ENCODE measurements around the gene UACA. TPM values are rescaled to one million over a fixed set of nuclear protein-coding genes. Genes with fewer than 3 reads are reported as not detected.

The UACA gene
- total and polyA plus RNA-seq, 4 donors = 59.6 to 185 (median 123) TPM

DNA sequence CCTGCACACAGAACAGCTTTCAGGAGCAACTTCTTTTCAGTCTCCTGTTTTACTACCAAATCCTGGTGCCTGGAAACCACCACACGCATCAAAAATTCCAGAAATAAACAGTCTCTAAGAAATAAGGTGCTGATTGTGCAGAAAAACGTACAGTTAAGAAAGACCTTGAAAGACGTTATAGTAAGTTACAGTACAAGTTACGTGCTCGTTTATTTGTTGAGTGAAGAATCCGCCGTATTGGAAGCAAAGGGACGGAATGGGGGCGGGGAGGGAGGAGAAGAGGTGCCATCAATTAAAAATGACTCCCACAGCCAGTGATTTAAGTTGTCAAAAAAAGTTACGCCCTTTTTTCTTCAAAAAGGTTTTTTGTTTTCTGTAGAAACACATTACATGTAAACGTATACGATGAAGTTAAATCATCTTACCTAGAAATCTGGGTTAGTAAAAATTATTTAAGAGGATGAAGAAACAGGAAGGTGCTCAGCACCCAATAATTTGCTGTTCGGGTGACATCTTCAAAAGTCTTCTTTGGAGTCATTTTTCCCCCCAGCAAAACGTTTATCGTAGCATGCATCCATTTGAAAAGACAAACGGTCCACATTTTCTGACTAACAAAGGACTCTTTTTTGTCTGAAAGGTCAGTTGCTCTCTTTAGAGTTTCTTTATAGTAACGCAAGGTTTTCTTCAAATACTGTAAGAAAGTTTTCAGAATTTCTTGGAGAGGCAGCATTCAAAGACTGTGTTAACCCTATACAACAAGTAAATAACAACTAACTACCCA, 782 bp upstream of the UACA start:
- 2 to 4% methylated on average over 17 of the region's 17 CpGs for WGBS, 2 donors
- intact Hi-C loops (cut with DNase I) = loop anchor here (1.0 to 10.0 kb wide), 2 partner anchors 36 to 51 kb away; no protein-coding TSS in a partner anchor

GRCh38 chr15:70762469-70763119, 764 bp downstream of the UACA start:
- Histone ChIP-seq H3K9me3 (ENCODE audit: control insufficient read depth, low read length) (no peaks in the 10 kb centered on the region), H3K27ac (ENCODE audit: low read depth in 1 of 2, low read length in 2 of 2) (peak overlapping the region; percentile 90 to 93), H3K4me1 (ENCODE audit: control insufficient read depth in 1 of 2, insufficient read depth in 2 of 2, low read length in 2 of 2) (peaks cover 0 to 2% of the 10 kb centered on the region in 2 donors), H3K36me3 (ENCODE audit: control insufficient read depth in 1 of 2, insufficient read depth in 2 of 2, low read length in 1 of 2) (no peaks in the 10 kb centered on the region), H3K27me3 (ENCODE audit: control insufficient read depth in 1 of 2, insufficient read depth in 2 of 2, low read length in 1 of 2) (no peaks in the 10 kb centered on the region), H3K4me3 (ENCODE audit: low read length in 2 of 2) (peak overlapping the region; percentile 72 to 90)
- ATAC-seq (ENCODE audit: low FRiP score) (peak; percentile 51), DNase-seq (peak; percentile 58 to 81)
- 1% methylated on average over 45 of the region's 45 CpGs for WGBS, 2 donors
- intact Hi-C loops (cut with DNase I) = loop anchor here (1.0 to 10.0 kb wide), 2 partner anchors 38 to 52 kb away; no protein-coding TSS in a partner anchor

More for the DNA sequence above, 782 bp upstream of the UACA start:
- Histone ChIP-seq H3K27ac (ENCODE audit: low read depth in 1 of 2, low read length in 2 of 2) (peak overlapping the region in 1 of 2 donors; percentile 62), H3K9me3 (ENCODE audit: control insufficient read depth, low read length) (no peaks in the 10 kb centered on the region), H3K36me3 (ENCODE audit: control insufficient read depth in 1 of 2, insufficient read depth in 2 of 2, low read length in 1 of 2) (no peaks in the 10 kb centered on the region), H3K27me3 (ENCODE audit: control insufficient read depth in 1 of 2, insufficient read depth in 2 of 2, low read length in 1 of 2) (no peaks in the 10 kb centered on the region), H3K4me3 (ENCODE audit: low read length in 2 of 2) (peak overlapping the region; percentile 58 to 72), H3K4me1 (ENCODE audit: control insufficient read depth in 1 of 2, insufficient read depth in 2 of 2, low read length in 2 of 2) (no peaks in the 10 kb centered on the region)
- DNase-seq = no peak
- ATAC-seq (ENCODE audit: low FRiP score) = peak; percentile 2

DNA sequence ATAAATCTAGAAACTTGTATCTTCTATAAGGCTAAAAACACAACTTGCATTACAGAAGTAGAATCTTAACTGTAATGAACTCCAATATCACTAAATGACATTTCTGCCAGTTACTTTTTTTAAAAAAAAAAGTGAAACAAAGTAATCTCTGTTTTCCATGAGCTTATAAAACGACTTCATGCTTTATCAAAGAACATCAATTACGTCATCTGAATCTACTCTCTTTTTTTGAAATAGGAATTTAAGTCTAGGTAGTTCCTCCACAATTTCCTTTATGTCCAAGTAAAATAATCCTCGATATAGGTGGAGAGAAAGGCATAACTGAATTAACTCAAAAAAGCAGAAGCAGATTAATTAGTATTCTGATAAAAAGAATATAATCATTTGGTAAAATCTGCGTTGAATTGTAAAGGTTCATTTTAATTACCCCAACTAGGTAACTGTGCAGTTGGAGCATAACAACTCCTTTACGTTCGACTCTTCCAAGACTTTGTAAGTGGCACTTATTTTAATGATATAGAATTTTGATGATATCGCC, 1.4 kb downstream of the UACA start:
- intact Hi-C loops (cut with DNase I) = loop anchor here in 1 of 2 donors (10.0 kb wide), 1 partner anchor 53 kb away; no protein-coding TSS in a partner anchor
- ATAC-seq (ENCODE audit: low FRiP score) = no peak
- 1 to 2% methylated on average over 7 of the region's 7 CpGs for WGBS, 2 donors
- Histone ChIP-seq H3K4me1 (ENCODE audit: control insufficient read depth in 1 of 2, insufficient read depth in 2 of 2, low read length in 2 of 2) (peaks cover 0 to 2% of the 10 kb centered on the region in 2 donors), H3K4me3 (ENCODE audit: low read length in 2 of 2) (peak overlapping the region; percentile 72 to 90), H3K27ac (ENCODE audit: low read depth in 1 of 2, low read length in 2 of 2) (no peak overlapping the region), H3K9me3 (ENCODE audit: control insufficient read depth, low read length) (no peaks in the 10 kb centered on the region), H3K27me3 (ENCODE audit: control insufficient read depth in 1 of 2, insufficient read depth in 2 of 2, low read length in 1 of 2) (no peaks in the 10 kb centered on the region), H3K36me3 (ENCODE audit: control insufficient read depth in 1 of 2, insufficient read depth in 2 of 2, low read length in 1 of 2) (no peaks in the 10 kb centered on the region)
- no peak for DNase-seq

GRCh38 chr15:70761046-70761445, 2.3 kb downstream of the UACA start:
- DNase-seq (no peak), ATAC-seq (ENCODE audit: low FRiP score) (no peak)
- Histone ChIP-seq H3K27ac (ENCODE audit: low read depth in 1 of 2, low read length in 2 of 2) (no peak overlapping the region), H3K9me3 (ENCODE audit: control insufficient read depth, low read length) (no peaks in the 10 kb centered on the region), H3K36me3 (ENCODE audit: control insufficient read depth in 1 of 2, insufficient read depth in 2 of 2, low read length in 1 of 2) (no peaks in the 10 kb centered on the region), H3K4me1 (ENCODE audit: control insufficient read depth in 1 of 2, insufficient read depth in 2 of 2, low read length in 2 of 2) (peaks cover 0 to 2% of the 10 kb centered on the region in 2 donors), H3K4me3 (ENCODE audit: low read length in 2 of 2) (no peak overlapping the region), H3K27me3 (ENCODE audit: control insufficient read depth in 1 of 2, insufficient read depth in 2 of 2, low read length in 1 of 2) (no peaks in the 10 kb centered on the region)
- intact Hi-C loops (cut with DNase I) = loop anchor here in 1 of 2 donors (10.0 kb wide), 1 partner anchor 54 kb away; no protein-coding TSS in a partner anchor
- 23 to 47% methylated on average over 2 of the region's 2 CpGs for WGBS, 2 donors

- intact Hi-C loops (cut with DNase I) = no loop called here
- WGBS, 2 donors = 19 to 26% methylated on average over 9 of the region's 9 CpGs
- H3K27ac ChIP-seq (ENCODE audit: low read depth in 1 of 2, low read length in 2 of 2) = peak overlapping the region in 1 of 2 donors; percentile 59
These were observed 4.4 kb downstream of the UACA start for GRCh38 chr15:70758790-70759462.

DNA sequence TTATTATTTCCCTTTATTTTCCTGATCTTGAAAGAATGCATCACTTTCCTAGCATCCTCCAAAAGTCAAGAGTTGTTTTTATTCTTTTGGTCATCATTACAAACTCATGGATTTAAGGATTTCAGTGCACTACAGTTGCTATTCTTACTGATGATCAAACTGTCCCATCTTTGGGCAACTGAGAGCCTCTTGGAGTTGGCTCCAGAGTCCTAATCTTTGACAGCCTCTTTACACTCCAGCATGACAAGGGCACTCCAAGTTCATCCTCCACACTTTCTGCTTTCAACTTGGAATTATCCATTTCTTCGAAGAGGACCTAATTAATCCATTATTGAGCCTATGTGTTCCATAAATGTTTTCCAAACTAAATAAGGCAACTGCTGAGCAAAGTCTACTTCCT, 5.7 kb downstream of the UACA start:
- Histone ChIP-seq H3K36me3 (ENCODE audit: control insufficient read depth in 1 of 2, insufficient read depth in 2 of 2, low read length in 1 of 2) (no peaks in the 10 kb centered on the region), H3K4me1 (ENCODE audit: control insufficient read depth in 1 of 2, insufficient read depth in 2 of 2, low read length in 2 of 2) (peaks cover 0 to 2% of the 10 kb centered on the region in 2 donors), H3K9me3 (ENCODE audit: control insufficient read depth, low read length) (no peaks in the 10 kb centered on the region), H3K27me3 (ENCODE audit: control insufficient read depth in 1 of 2, insufficient read depth in 2 of 2, low read length in 1 of 2) (no peaks in the 10 kb centered on the region), H3K4me3 (ENCODE audit: low read length in 2 of 2) (no peak overlapping the region), H3K27ac (ENCODE audit: low read depth in 1 of 2, low read length in 2 of 2) (peak overlapping the region; percentile 40 to 43)
- no peak for ATAC-seq (ENCODE audit: low FRiP score)
- WGBS, 2 donors = 77 to 81% methylated on average over 1 of the region's 1 CpG
- DNase-seq = no peak
- intact Hi-C loops (cut with DNase I) = no loop called here

More at GRCh38 chr15:70758790-70759462, 4.4 kb downstream of the UACA start:
- H3K36me3 ChIP-seq (ENCODE audit: control insufficient read depth in 1 of 2, insufficient read depth in 2 of 2, low read length in 1 of 2) = no peaks in the 10 kb centered on the region
- H3K27me3 ChIP-seq (ENCODE audit: control insufficient read depth in 1 of 2, insufficient read depth in 2 of 2, low read length in 1 of 2) = no peaks in the 10 kb centered on the region
- ATAC-seq (ENCODE audit: low FRiP score) (no peak), DNase-seq (no peak)
- no peak overlapping the region for H3K4me3 ChIP-seq (ENCODE audit: low read length in 2 of 2)
- no peaks in the 10 kb centered on the region for H3K9me3 ChIP-seq (ENCODE audit: control insufficient read depth, low read length)
- H3K4me1 ChIP-seq (ENCODE audit: control insufficient read depth in 1 of 2, insufficient read depth in 2 of 2, low read length in 2 of 2) = peaks cover 0 to 2% of the 10 kb centered on the region in 2 donors

DNA sequence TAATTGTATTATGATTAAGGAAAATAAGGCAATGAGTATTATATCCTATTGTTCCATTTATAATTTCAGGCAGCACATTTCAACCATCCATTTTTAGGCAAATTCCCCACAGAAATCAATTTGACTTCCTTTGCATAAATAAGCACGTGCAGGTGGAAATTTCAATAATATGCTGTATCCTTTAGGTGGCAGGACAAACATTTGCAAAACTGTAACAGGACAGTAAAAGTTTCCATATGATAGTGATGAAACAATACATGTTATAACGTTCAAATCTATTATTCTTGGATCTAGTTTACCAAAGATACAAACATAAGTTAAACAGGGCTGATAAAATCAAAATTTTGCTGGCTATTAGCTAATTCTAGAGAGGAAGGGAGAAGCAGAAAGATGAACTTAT, 8.5 kb downstream of the UACA start:
- ATAC-seq (ENCODE audit: low FRiP score) = no peak
- Histone ChIP-seq H3K4me1 (ENCODE audit: control insufficient read depth in 1 of 2, insufficient read depth in 2 of 2, low read length in 2 of 2) (peaks cover 2 to 5% of the 10 kb centered on the region in 2 donors), H3K27me3 (ENCODE audit: control insufficient read depth in 1 of 2, insufficient read depth in 2 of 2, low read length in 1 of 2) (no peaks in the 10 kb centered on the region), H3K27ac (ENCODE audit: low read depth in 1 of 2, low read length in 2 of 2) (no peak overlapping the region), H3K36me3 (ENCODE audit: control insufficient read depth in 1 of 2, insufficient read depth in 2 of 2, low read length in 1 of 2) (no peaks in the 10 kb centered on the region), H3K4me3 (ENCODE audit: low read length in 2 of 2) (no peak overlapping the region), H3K9me3 (ENCODE audit: control insufficient read depth, low read length) (no peaks in the 10 kb centered on the region)
- intact Hi-C loops (cut with DNase I) = no loop called here
- 31 to 34% methylated on average over 2 of the region's 2 CpGs for WGBS, 2 donors
- no peak for DNase-seq

DNA sequence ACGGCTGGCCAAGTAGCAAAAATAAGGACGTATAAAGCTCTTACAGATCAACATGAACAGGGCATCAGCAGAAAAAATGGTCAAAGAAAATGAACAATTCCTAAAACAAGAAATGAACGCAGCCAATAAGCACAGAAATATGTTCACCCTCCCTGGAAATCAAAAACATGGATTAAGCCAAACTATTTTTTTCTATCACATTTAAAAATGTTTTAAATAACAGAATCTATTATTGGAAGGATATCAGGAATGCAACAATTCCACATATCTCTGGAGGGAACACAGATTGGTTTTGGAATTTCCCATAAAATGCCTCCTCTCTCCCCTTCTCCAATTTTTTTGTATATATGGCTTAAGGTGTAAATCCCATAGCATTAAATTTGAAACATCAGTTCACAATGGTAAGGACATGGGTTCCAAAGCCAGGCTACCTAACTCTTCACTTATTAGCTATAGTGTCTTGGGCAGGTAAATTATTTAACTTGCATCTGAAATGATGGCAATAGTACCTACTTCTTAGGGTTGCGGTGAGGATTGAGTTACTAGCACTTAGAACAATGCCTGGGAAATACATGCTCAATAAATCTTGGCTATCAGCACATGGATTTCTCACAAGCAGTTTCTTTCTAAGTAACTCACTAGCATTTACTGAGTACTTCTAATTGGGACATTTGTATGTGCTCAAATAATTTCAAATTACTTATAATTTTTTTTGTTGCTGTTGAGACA, 10.1 kb downstream of the UACA start:
- intact Hi-C loops (cut with DNase I) = no loop called here
- Histone ChIP-seq H3K9me3 (ENCODE audit: control insufficient read depth, low read length) (no peaks in the 10 kb centered on the region), H3K36me3 (ENCODE audit: control insufficient read depth in 1 of 2, insufficient read depth in 2 of 2, low read length in 1 of 2) (no peaks in the 10 kb centered on the region), H3K27ac (ENCODE audit: low read depth in 1 of 2, low read length in 2 of 2) (no peak overlapping the region), H3K27me3 (ENCODE audit: control insufficient read depth in 1 of 2, insufficient read depth in 2 of 2, low read length in 1 of 2) (no peaks in the 10 kb centered on the region), H3K4me1 (ENCODE audit: control insufficient read depth in 1 of 2, insufficient read depth in 2 of 2, low read length in 2 of 2) (peaks cover 4 to 8% of the 10 kb centered on the region in 2 donors), H3K4me3 (ENCODE audit: low read length in 2 of 2) (no peak overlapping the region)
- ATAC-seq (ENCODE audit: low FRiP score) (no peak), DNase-seq (no peak)
- 17 to 23% methylated on average over 4 of the region's 4 CpGs for WGBS, 2 donors
